Colonic mucosa (tissue), 4 donors: ENCODE results near the gene FGF14. TPM values are rescaled to one million over a fixed set of nuclear protein-coding genes. Genes with fewer than 3 reads are reported as not detected.

Source experiments
- DNase-seq: peaks from one replicate; pipeline ENCODE4 v3.0.0-alpha.2; 2020
- H3K27ac ChIP-seq: fragments of 200-600 bp; one replicate; pipeline ENCODE4 v1.8.0; 2021
- H3K27me3 ChIP-seq: fragments of 200-600 bp; one replicate; pipeline ENCODE4 v1.8.0; 2021
- H3K36me3 ChIP-seq: fragments of 200-600 bp; one replicate; pipeline ENCODE4 v1.8.0; 2021
- H3K4me1 ChIP-seq: fragments of 200-600 bp; one replicate; pipeline ENCODE4 v1.8.0; 2021; ENCODE audit warnings: mild to moderate bottlenecking
- H3K4me3 ChIP-seq: fragments of 200-600 bp; one replicate; pipeline ENCODE4 v1.8.0; 2021
- H3K9ac ChIP-seq, 2 donors: one replicate each; pipeline ENCODE4 v1.7.0; 2013; ENCODE audit warnings: control low read depth in 2 of 2, low read depth in 2 of 2, low read length in 2 of 2
- H3K9me3 ChIP-seq: fragments of 200-600 bp; one replicate; pipeline ENCODE4 v1.8.0; 2021
- CTCF ChIP-seq: fragments of 200-600 bp; IDR thresholded peaks from one replicate; pipeline ENCODE4 v1.8.0; 2022; ENCODE audit warnings: antibody characterized with exemption, mild to moderate bottlenecking
- intact Hi-C: fragments of 100-400 bp; cut with DNase I; formaldehyde crosslinking; loops from one replicate; pipeline ENCODE4 v1.14.1; 2022
- total RNA-seq, 2 donors: library from RNA; stranded (reverse); fragmentation: NEBNext Ultra II Directional in 1 of 2; extraction: Animal tissue kit (Norgen Biotek cat#: 25700) in 1 of 2; gene quantifications; one replicate each; pipeline ENCODE4 v1.2.1, GENCODE V29; 2021
- donor health status: healthy.
- donor health status: DM: no; HTN: no; CAD: no.
- donor health status: DM: no; HTN: no; CAD: no.

The FGF14 gene
- total RNA-seq, 2 donors from 2014 or later = 0.62 to 0.85 TPM

GRCh38 chr13:102240110-102240509 lies 161.7 kb downstream of the FGF14 start:
- Histone ChIP-seq H3K27ac (no peak overlapping the region), H3K9ac (no peak overlapping the region), H3K4me1 (no peaks in the 10 kb centered on the region), H3K36me3 (no peaks in the 10 kb centered on the region), H3K9me3 (no peaks in the 10 kb centered on the region), H3K4me3 (no peak overlapping the region), H3K27me3 (no peaks in the 10 kb centered on the region)
- DNase-seq = no peak
- intact Hi-C loops = no loop called here
- no peak for TF ChIP-seq CTCF

DNA sequence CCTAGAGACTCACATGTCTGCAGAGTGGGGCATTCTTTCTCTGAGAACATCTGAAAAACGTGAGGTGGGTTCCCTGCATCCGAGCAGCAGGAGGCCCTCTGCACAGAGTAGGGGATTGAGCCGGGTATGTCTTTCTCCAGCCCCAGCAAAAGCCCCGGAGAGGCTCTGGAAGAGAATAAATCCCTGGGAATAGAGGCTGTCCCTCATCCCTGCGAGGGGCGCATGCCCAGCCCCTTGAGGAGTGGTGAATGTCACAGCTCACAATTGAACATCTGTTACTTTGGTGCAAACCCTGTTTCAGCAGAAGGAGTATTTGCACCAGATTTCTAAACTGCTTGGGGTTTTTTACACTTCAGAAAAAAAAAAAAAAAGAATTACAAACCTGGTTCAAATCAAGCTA lies 164.6 kb downstream of the FGF14 start:
- H3K4me3 ChIP-seq = no peak overlapping the region
- no peak overlapping the region for H3K27ac ChIP-seq
- TF ChIP-seq CTCF = no peak
- no peaks in the 10 kb centered on the region for H3K27me3 ChIP-seq
- no peaks in the 10 kb centered on the region for H3K9me3 ChIP-seq
- H3K4me1 ChIP-seq = no peaks in the 10 kb centered on the region
- no peak overlapping the region for H3K9ac ChIP-seq
- H3K36me3 ChIP-seq = no peaks in the 10 kb centered on the region
- DNase-seq = no peak
- intact Hi-C loops = no loop called here

GRCh38 chr13:102236830-102237229 lies 165.0 kb downstream of the FGF14 start:
- Histone ChIP-seq H3K4me1 (no peaks in the 10 kb centered on the region), H3K9me3 (no peaks in the 10 kb centered on the region), H3K27ac (no peak overlapping the region), H3K36me3 (no peaks in the 10 kb centered on the region), H3K4me3 (no peak overlapping the region), H3K27me3 (no peaks in the 10 kb centered on the region), H3K9ac (no peak overlapping the region)
- no peak for DNase-seq
- intact Hi-C loops = no loop called here
- no peak for TF ChIP-seq CTCF

DNA sequence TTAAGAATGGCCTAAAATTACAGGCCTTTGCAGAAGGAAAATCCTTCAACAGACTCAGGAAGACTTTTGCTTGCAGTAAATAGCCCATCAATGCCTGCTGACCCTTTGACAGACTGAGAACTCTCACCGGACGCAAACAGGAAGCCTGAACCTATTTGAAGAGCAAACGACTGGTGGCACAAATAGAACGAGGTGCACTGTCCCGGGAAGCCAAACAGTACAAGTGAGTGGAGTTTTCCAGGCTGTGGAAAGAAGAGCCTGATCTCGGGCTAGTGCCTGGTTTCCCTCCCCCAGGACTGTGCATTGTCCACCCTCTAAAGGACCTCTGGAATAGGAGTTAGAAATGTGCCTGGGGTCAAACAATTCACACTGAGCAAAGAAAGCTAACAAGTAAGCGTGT lies 165.5 kb downstream of the FGF14 start:
- Histone ChIP-seq H3K9ac (no peak overlapping the region), H3K36me3 (no peaks in the 10 kb centered on the region), H3K4me3 (no peak overlapping the region), H3K27me3 (no peaks in the 10 kb centered on the region), H3K4me1 (no peaks in the 10 kb centered on the region), H3K27ac (no peak overlapping the region), H3K9me3 (no peaks in the 10 kb centered on the region)
- no peak for DNase-seq
- intact Hi-C loops = no loop called here
- TF ChIP-seq CTCF = no peak

- H3K36me3 ChIP-seq = no peaks in the 10 kb centered on the region
- TF ChIP-seq CTCF = no peak
- H3K4me3 ChIP-seq = no peak overlapping the region
- no peak overlapping the region for H3K9ac ChIP-seq
- no peak overlapping the region for H3K27ac ChIP-seq
- DNase-seq = no peak
- intact Hi-C loops = no loop called here
- H3K27me3 ChIP-seq = no peaks in the 10 kb centered on the region
- no peaks in the 10 kb centered on the region for H3K9me3 ChIP-seq
- H3K4me1 ChIP-seq = no peaks in the 10 kb centered on the region
Measured at GRCh38 chr13:102235689-102236088, 166.2 kb downstream of the FGF14 start.

DNA sequence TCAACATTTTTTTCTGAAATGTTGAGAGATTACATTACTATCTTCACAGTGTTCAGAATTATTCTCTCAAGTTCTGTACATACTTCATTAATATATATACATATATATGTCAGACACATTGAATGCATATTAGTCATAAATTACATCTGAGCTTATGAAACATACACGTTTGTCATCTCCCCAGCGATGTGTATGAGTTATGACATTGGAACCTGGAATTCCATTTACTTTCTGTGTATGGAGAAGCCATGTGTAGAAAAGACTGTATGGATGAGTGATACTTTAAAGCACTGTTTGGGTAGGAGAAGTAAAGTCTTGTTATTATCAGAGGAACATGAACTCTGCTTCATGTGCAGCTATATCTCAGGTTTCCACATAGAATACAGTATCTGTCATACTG lies 167.2 kb downstream of the FGF14 start:
- Histone ChIP-seq H3K9ac (no peak overlapping the region), H3K27ac (no peak overlapping the region), H3K4me1 (no peaks in the 10 kb centered on the region), H3K27me3 (no peaks in the 10 kb centered on the region), H3K36me3 (no peaks in the 10 kb centered on the region), H3K4me3 (no peak overlapping the region), H3K9me3 (no peaks in the 10 kb centered on the region)
- DNase-seq = no peak
- TF ChIP-seq CTCF = no peak
- intact Hi-C loops = no loop called here
